NCI-H128 (cell line): ENCODE measurements around the gene DPYSL4.
A peak's percentile ranks its signal among the peaks of the same experiment; 100 is the strongest.
"Not testable (repeated sequence)": the region's sequence is repeated elsewhere in the genome, so short reads cannot be mapped to it uniquely, and the experiment has no call there.

Experiments used
- DNase-seq: peaks from one replicate; lab custom pipeline; 2025; ENCODE audit not compliant: unreplicated experiment; lab: John Stamatoyannopoulos, UW

Gene DPYSL4

GRCh38 chr10:132205650-132206376 is 19.1 kb downstream of the DPYSL4 start:
- no peak for DNase-seq

- no peak for DNase-seq
Measured at GRCh38 chr10:132206377-132206745, 19.6 kb downstream of the DPYSL4 start.

GRCh38 chr10:132206806-132207535 is 20.2 kb downstream of the DPYSL4 start:
- DNase-seq: no peak

DNA sequence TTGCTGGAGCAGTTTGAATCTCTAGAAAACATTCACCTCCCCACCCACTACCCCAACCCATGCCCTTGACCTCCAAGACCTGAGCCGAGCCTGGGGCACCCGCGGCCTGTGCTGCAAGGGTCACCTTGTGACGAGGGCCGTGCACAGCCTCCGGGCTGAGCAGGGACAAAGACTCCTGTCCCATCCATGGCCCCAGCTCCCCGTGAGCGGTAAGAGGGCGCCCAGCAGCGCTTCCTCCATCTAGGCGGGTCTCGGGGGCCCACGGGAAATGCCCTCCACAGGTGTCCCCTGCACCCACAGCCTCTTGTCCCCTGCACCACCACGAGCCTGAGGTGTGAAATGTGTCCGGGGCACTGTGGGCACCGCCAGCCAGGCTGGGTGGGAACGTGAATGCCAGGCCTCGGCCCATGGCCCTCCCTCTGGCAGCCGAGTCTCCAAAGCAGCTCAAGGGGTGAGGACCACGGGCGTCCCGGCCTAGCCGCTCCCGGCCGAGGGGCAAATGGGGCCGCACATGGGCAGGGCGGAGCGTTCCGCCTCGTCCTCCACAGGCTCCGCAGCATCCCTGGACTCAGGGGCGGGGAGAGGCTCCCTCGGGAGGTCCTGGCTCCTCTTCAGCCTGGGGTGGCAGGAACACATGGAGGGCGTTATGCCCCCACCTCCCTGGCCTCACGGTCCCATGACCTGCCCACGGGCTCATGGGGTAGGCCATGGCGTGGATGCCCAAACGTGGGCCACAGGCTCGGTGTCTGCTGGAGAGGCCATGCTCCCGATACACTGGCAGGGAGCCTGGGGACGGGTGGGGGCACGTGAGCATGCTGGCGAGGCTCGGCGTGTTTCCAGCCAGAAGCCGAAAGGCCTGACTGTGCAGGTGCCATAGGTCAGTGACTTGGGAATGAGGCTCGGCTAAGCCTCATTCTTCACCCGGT is 21.1 kb downstream of the DPYSL4 start:
- DNase-seq: no peak

DNA sequence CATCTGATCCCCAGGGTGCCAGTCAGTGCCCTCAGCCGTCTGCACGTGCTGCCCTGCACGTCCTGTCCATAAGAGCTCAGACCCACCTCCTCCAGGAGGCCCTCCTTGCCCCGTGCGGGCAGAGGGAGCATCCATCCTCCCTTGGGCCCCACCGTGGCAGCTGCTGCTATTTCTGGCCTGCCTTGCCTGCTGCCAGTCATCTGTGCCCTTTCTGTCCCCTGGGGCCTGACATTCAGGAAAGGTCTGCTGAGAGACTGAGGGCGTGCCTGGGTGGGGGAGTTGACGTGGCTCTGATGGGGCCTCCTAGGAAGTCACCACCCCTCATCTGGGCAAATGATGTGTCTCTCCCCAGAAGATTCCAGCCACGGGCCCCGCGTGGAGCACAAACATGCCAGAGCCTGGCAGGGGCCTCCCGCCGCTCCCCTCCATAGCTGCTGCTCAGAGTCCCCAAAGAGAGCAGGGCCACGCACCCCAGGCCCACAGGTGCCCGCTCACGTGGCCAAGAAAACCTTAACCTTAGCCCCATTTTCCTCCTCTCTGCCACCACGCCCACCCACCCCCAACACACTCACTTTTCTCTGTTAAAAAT is 21.8 kb downstream of the DPYSL4 start:
- DNase-seq: no peak

DNA sequence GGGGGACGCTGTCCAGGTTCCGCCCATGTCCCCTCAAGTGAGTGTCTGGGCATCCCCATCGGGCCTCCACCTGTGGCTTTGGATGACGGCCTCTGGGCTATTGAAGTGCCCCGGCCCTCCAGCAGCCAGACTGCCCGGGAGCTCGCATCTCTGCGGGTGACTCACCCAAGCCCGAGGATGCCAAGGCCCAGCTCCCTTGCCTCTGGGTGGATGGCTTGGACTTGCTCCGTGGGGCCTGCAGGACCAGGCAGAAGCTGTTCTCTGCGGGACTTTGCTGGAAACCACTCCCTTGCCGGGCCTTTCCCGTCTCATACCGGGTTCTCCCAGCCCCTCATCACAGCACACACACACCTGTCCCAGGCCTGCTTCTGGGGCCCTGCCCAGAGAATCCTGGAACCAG is 22.4 kb downstream of the DPYSL4 start:
- DNase-seq: no peak

- no peak for DNase-seq
Measured at GRCh38 chr10:132209978-132210530, 23.3 kb downstream of the DPYSL4 start.

DNA sequence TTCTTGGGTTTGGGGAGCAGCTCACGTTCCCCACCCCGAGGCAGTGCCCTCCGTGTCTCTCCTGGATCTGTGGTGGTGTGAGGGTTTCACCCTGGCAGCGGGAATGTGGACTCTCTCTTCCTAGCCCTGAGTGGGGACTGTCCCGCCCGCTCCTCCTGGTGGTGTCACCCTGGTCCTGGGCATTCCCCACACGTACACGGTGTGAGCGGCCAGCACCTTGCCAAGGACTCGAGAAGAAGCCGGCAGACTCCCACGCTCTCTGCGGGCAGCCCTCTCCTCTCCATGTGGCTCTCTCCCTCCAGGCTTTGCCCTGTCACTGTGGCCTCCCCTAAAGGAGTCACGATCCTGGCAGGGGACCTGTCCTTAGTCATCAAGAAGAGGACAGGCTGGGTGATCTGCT is 24.0 kb downstream of the DPYSL4 start:
- DNase-seq: no peak

- DNase-seq: no peak
Measured at GRCh38 chr10:132211246-132211645, 24.5 kb downstream of the DPYSL4 start.

- DNase-seq: no peak
Measured at GRCh38 chr10:132212816-132213215, 26.1 kb downstream of the DPYSL4 start.

DNA sequence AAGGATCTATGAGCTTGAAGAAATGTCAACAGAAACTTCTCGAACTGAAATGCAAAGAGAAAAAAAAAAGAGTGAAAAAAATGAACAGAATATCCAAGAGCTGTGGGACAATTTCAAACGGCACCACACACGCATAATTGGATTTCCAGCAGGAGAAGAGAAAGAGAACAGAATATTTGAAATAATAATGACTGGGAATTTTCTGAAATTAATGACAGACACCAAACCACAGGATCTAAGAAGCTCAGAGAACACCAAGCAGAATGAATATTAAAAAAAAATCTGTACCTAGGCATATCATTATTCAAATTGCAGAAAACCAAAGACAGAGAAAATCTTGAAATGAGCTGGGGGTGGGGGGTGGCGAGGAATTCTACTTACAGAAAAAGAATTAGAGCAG is 27.2 kb downstream of the DPYSL4 start:
- no peak for DNase-seq

DNA sequence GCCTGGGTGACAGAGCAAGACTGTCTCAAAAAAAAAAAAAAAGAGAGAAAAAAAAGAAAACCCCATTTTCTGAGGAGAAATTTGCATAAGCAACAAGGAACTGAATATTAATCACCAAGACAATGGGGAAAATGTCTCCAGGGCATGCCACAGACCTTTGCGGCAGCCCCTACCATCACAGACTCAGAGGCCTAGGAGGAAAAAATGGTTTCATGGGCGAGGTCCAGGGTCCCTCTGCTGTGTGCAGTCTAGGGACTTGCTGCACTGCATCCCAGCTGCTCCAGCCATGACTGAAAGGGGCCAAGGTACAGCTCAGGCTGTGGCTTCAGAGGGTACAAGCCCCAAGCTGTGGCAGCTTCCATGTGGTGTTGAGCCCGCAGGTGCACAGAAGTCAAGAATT is 29.7 kb downstream of the DPYSL4 start:
- not testable (repeated sequence) for DNase-seq

DNA sequence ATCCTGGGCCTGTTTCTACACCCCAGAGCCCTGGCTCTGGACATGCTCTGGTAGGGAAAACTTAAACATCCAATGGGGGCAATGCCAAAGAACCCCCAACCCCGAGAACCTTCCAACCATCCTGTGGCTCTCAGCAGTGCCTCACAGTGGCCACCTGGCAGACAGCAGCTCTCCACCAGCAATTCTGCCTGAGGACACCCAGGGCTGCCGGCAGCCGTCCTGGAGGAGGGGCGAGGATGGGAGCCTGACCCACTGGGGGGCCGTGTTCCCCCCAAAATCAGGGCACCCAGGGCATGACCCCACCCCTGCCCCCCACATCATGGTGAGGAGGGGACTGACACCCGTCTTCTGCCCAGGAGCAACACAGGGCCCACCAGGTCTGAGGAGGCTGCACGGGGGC is 32.7 kb downstream of the DPYSL4 start:
- no peak for DNase-seq

- no peak for DNase-seq
Measured at GRCh38 chr10:132220061-132220460, 33.3 kb downstream of the DPYSL4 start.

DNA sequence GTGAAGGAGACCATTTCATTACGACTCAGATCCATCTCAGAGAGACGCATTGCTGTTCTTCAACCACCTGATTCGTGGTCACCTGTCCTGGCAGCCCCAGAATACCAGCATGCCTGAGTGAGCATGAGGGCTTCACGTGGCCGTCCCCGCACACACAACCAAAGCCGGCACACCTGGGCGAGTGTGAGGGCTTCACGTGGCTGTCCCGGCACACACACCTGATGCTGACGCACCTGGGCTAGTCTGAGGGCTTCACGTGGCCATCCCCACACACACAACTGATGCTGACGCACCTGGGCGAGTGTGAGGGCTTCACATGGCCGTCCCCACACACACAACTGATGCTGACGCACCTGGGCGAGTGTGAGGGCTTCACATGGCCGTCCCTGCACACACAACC is 34.2 kb downstream of the DPYSL4 start:
- not testable (repeated sequence) for DNase-seq

DNA sequence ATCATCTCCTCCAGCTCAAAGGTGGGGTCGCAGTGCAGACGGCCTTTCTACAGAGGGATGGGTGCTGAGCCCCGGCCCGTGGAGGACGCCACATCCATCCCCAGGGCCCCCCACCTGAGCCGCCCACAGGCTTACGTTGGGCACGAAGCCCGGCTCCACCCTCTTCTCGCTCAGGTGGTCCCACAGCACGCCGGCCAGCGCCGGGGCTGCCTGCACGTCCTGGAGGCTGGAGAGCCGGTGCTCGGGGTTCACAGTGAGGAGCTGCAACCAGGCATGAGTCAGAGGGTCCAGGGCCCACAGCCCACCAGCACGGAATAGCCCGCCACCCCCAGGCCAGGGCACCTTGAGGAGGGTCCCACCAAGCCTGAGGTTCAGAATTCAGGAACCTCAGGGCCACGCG is 36.0 kb downstream of the DPYSL4 start:
- no peak for DNase-seq

DNA sequence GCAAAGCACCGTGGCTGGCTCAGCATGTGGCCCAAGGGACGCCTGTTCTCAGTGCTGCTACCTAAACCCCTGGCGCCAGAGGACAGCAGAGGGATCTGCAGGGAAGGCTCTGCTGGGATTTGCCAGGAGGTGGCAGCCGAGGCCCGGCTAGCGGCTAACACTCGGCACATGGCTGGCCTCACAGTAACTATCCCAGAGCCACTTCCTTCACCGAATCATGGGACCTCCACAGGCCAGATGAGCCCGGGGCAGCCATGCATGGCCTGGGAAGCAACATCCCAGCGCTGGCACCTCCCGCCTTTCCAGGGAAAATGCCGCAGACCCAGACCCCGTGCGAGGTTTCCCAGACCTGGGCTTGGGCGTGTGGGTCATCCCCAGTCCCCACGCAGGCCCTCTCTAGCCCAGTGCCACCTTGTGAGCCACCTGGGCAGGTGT is 36.4 kb downstream of the DPYSL4 start:
- DNase-seq: peak; percentile 38

GRCh38 chr10:132223611-132224342 is 37.0 kb downstream of the DPYSL4 start:
- DNase-seq: no peak

- no peak for DNase-seq
Measured at GRCh38 chr10:132224343-132225072, 37.8 kb downstream of the DPYSL4 start.
